SK-N-SH (cell line): ENCODE results near the gene PSMD1. TPM values are rescaled to one million over a fixed set of nuclear protein-coding genes. Genes with fewer than 3 reads are reported as not detected.

Experiments
- CTCF ChIA-PET: fragments of 300-600, 350-600 bp; formaldehyde crosslinking; extraction: SDS; loops from one replicate; lab custom pipeline; 2021; lab: Yijun Ruan, JAX
- POLR2A ChIA-PET: fragments of 350-600 bp; sonication (Branson Sonifier 250); formaldehyde crosslinking; extraction: SDS; loops from one replicate; lab custom pipeline; 2020; ENCODE audit warnings: antibody characterized with exemption, inconsistent platforms; lab: Yijun Ruan, JAX
- DNase-seq: peaks from one replicate; pipeline ENCODE4 v3.0.0; 2012
- H2AFZ ChIP-seq: fragments of 200-600 bp; sonication (generic); 2 replicates; pipeline ENCODE4 v1.8.1; 2016; ENCODE audit warnings: antibody characterized with exemption, mild to moderate bottlenecking, low read depth
- H3F3A ChIP-seq: fragments of 200-600 bp; sonication (generic); replicated peaks from 2 replicates; pipeline ENCODE3; 2016; ENCODE audit warnings: antibody characterized with exemption, mild to moderate bottlenecking; ENCODE audit not compliant: insufficient read depth
- H3K27ac ChIP-seq, 2 experiments: fragments of 200-500 bp in 1 of 2; fragments of 200-600 bp in 1 of 2; sonication (Bioruptor generic) in 1 of 2; sonication (generic), shearing (Covaris generic) in 1 of 2; 2 replicates each; pipeline versions ENCODE4 v1.5.1 to v1.6.1; 2014 to 2016; ENCODE audit warnings: low read depth in 2 of 2, inconsistent platforms in 1 of 2, low read length in 1 of 2, mild to moderate bottlenecking in 1 of 2, mixed read lengths in 1 of 2
- H3K27me3 ChIP-seq: fragments of 200-600 bp; sonication (generic), shearing (Covaris generic); 2 replicates; pipeline ENCODE4 v1.6.1; 2016; ENCODE audit warnings: mixed run types; ENCODE audit not compliant: insufficient read depth
- H3K36me3 ChIP-seq, 2 experiments: fragments of 200-500 bp in 1 of 2; fragments of 200-600 bp in 1 of 2; sonication (Bioruptor generic) in 1 of 2; sonication (generic) in 1 of 2; replicated peaks in 1 of 2; 2 replicates each; pipeline versions ENCODE3 to v1.5.1; 2014 to 2016; ENCODE audit warnings: low read length in 1 of 2, mild to moderate bottlenecking in 1 of 2; ENCODE audit not compliant: insufficient read depth in 2 of 2, control insufficient read depth in 1 of 2
- H3K4me1 ChIP-seq, 2 experiments: fragments of 200-500 bp in 1 of 2; fragments of 200-600 bp in 1 of 2; sonication (Bioruptor generic) in 1 of 2; sonication (generic), shearing (Covaris generic) in 1 of 2; 2 replicates each; pipeline versions ENCODE4 v1.5.1 to v1.6.1; 2014 to 2016; ENCODE audit warnings: low read depth in 1 of 2, low read length in 1 of 2, mixed run types in 1 of 2; ENCODE audit not compliant: insufficient read depth in 2 of 2, control insufficient read depth in 1 of 2
- H3K4me2 ChIP-seq: fragments of 200-600 bp; sonication (generic), shearing (Covaris generic); 2 replicates; pipeline ENCODE4 v1.6.1; 2017; ENCODE audit warnings: mixed run types
- H3K4me3 ChIP-seq, 2 experiments: fragments of 200-500 bp in 1 of 2; fragments of 200-600 bp in 1 of 2; sonication (Bioruptor generic) in 1 of 2; sonication (generic), shearing (Covaris generic) in 1 of 2; 2 replicates each; pipeline versions ENCODE4 v1.5.1 to v1.8.1; 2014 to 2016; ENCODE audit warnings: low read depth in 2 of 2, inconsistent platforms in 1 of 2, low read length in 1 of 2, mild to moderate bottlenecking in 1 of 2, mixed read lengths in 1 of 2, moderate library complexity in 1 of 2
- H3K79me2 ChIP-seq: fragments of 200-600 bp; sonication (generic); 2 replicates; pipeline ENCODE4 v1.8.1; 2017; ENCODE audit warnings: mild to moderate bottlenecking; ENCODE audit not compliant: insufficient read depth
- H3K9ac ChIP-seq: fragments of 200-600 bp; sonication (generic); 2 replicates; pipeline ENCODE4 v1.6.1; 2017; ENCODE audit warnings: mixed run types
- H3K9me2 ChIP-seq: fragments of 200-600 bp; sonication (generic); 2 replicates; pipeline ENCODE4 v1.6.1; 2017; ENCODE audit warnings: mixed run types
- H3K9me3 ChIP-seq: fragments of 200-600 bp; sonication (generic); 2 replicates; pipeline ENCODE4 v1.6.1; 2017; ENCODE audit warnings: mixed run types, mild to moderate bottlenecking, moderate library complexity
- H4K20me1 ChIP-seq: fragments of 200-600 bp; sonication (generic); 2 replicates; pipeline ENCODE4 v1.6.1; 2017; ENCODE audit warnings: mild to moderate bottlenecking, mixed run types; ENCODE audit not compliant: insufficient read depth
- ELF1 ChIP-seq: IDR thresholded peaks from 2 replicates; pipeline ENCODE4 v1.4.0; 2012
- EP300 ChIP-seq, 2 experiments: IDR thresholded peaks; 2 replicates each; pipeline versions ENCODE4 v1.4.0 to v1.6.1; 2012; ENCODE audit warnings: borderline replicate concordance in 1 of 2, low read depth in 1 of 2, low read length in 1 of 2
- EZH2phosphoT487 ChIP-seq: fragments of 200-600 bp; sonication (generic); IDR thresholded peaks from 2 replicates; pipeline ENCODE4 v1.6.1; 2017; ENCODE audit warnings: low read depth, mixed run types, mild to moderate bottlenecking, antibody characterized with exemption, moderate library complexity, borderline replicate concordance
- FOSL2 ChIP-seq: IDR thresholded peaks from 2 replicates; pipeline ENCODE4 v1.4.0; 2012; ENCODE audit warnings: low read depth, mild to moderate bottlenecking, moderate library complexity, borderline replicate concordance
- FOXJ3 ChIP-seq: sonication (generic); formaldehyde crosslinking; IDR thresholded peaks from 2 replicates; pipeline ENCODE4 v1.5.1; 2020; ENCODE audit warnings: mild to moderate bottlenecking, missing genetic modification reagents
- GABPA ChIP-seq: IDR thresholded peaks from 2 replicates; pipeline ENCODE4 v1.4.0; 2012; ENCODE audit warnings: low read depth, mild to moderate bottlenecking
- MEF2A ChIP-seq: IDR thresholded peaks from 2 replicates; pipeline ENCODE4 v1.4.0; 2012; ENCODE audit warnings: low read depth, borderline replicate concordance
- NFIC ChIP-seq: IDR thresholded peaks from 2 replicates; pipeline ENCODE4 v1.4.0; 2012; ENCODE audit warnings: borderline replicate concordance
- NRF1 ChIP-seq: IDR thresholded peaks from 2 replicates; pipeline ENCODE4 v1.6.1; 2012; ENCODE audit warnings: low read depth, mild to moderate bottlenecking, low read length
- POLR2AphosphoS5 ChIP-seq: IDR thresholded peaks from 2 replicates; pipeline ENCODE4 v1.6.1; 2012; ENCODE audit warnings: low read depth, low read length
- RAD21 ChIP-seq: IDR thresholded peaks from 2 replicates; pipeline ENCODE4 v1.6.1; 2012; ENCODE audit warnings: mild to moderate bottlenecking, low read length
- RFX5 ChIP-seq: IDR thresholded peaks from 2 replicates; pipeline ENCODE4 v1.6.1; 2012; ENCODE audit warnings: mild to moderate bottlenecking, improper control_type of control experiment, low read length
- RXRA ChIP-seq: IDR thresholded peaks from 2 replicates; pipeline ENCODE4 v1.4.0; 2012; ENCODE audit warnings: low read depth, mild to moderate bottlenecking, borderline replicate concordance
- SIN3A ChIP-seq: IDR thresholded peaks from 2 replicates; pipeline ENCODE4 v1.6.1; 2012; ENCODE audit warnings: low read depth, mild to moderate bottlenecking, low read length, moderate library complexity, borderline replicate concordance
- TEAD4 ChIP-seq: IDR thresholded peaks from 2 replicates; pipeline ENCODE4 v1.4.0; 2012; ENCODE audit warnings: mild to moderate bottlenecking, borderline replicate concordance; ENCODE audit not compliant: insufficient read depth
- YY1 ChIP-seq: IDR thresholded peaks from 2 replicates; pipeline ENCODE4 v1.4.0; 2012; ENCODE audit warnings: low read depth, mild to moderate bottlenecking
- WGBS: methylation state at CpG from one replicate; pipeline ENCODE4 v1.1.6; 2017; ENCODE audit warnings: low lambda C conversion rate; 5-methylcytosine and 5-hydroxymethylcytosine counted together
- polyA plus RNA-seq, 3 experiments: library from polyadenylated mRNA; depleted of rRNA; stranded (reverse); fragments of >200 nt; gene quantifications; 2 replicates each; pipeline ENCODE4 v1.2.3, GENCODE V29; 2012
- TF ChIP-seq, protein P1 (sequence below): fragments of 150-350 bp; IDR thresholded peaks from 2 replicates; pipeline ENCODE4 v1.6.1; 2016; ENCODE audit warnings: mild to moderate bottlenecking, low read depth, low read length
- TF ChIP-seq, protein P2 (sequence below): fragments of 200-600 bp; sonication (generic); IDR thresholded peaks from 2 replicates; pipeline ENCODE4 v1.6.1; 2017; ENCODE audit warnings: antibody characterized with exemption, mild to moderate bottlenecking, moderate library complexity
- TF ChIP-seq, protein P3 (sequence below): IDR thresholded peaks from 2 replicates; pipeline ENCODE4 v1.6.1; 2012; ENCODE audit warnings: mild to moderate bottlenecking, low read depth, low read length, moderate library complexity
- TF ChIP-seq, protein P4 (sequence below): fragments of 150-350 bp; IDR thresholded peaks from 2 replicates; pipeline ENCODE4 v1.6.1; 2017; ENCODE audit warnings: antibody characterized with exemption, low read length, low read depth, borderline replicate concordance

Gene PSMD1
- polyA plus RNA-seq, 1 of the 3 experiments (the other 2 are of a cell fraction) = 92.3 TPM

DNA sequence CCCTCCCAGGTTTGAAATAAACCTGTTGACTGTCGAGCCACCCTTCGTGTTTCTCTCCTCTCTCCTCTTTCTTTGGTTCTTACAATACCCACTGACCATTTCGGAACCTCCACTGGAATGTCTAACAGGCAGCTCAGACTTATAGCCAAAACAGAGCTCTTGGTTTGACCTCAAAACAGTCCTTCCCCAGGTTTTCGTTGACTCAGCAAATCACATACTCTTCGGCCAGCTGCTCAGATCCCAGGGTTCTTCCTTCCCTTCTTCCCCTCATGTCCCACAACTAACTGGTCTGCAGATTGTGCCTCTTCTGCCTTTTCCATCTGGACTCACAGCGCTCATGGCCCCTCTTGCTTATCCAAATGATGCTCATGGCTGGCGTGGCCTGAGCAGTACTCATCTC is 146.4 kb downstream of the PSMD1 start:
- CTCF ChIA-PET = interaction anchor here (1.3 to 2.2 kb wide), 3 partner anchors 10 to 209 kb away, joined by 4 to 5 read pairs (median 4); no protein-coding TSS in a partner anchor
- Histone ChIP-seq H3K9me2 (no peaks in the 10 kb centered on the region), H4K20me1 (no peaks in the 10 kb centered on the region; the same call in 1 of the 2 replicates), H3K9ac (no peak overlapping the region), H2AFZ (no peak overlapping the region), H3F3A (peaks cover 4% of the 10 kb centered on the region), H3K4me1 (peaks cover 10 to 13% of the 10 kb centered on the region in 2 experiments; a peak in 2 of 4 replicates), H3K36me3 (peaks cover 1 to 5% of the 10 kb centered on the region in 2 experiments), H3K27me3 (no peaks in the 10 kb centered on the region), H3K4me2 (no peak overlapping the region), H3K79me2 (peaks cover 49% of the 10 kb centered on the region), H3K9me3 (no peaks in the 10 kb centered on the region), H3K27ac (no peak overlapping the region), H3K4me3 (no peak overlapping the region)
- WGBS = 94% methylated on average over 7 of the region's 7 CpGs
- POLR2A ChIA-PET = no interaction called here
- no peak for TF ChIP-seq YY1
- no peak for TF ChIP-seq ELF1
- TF ChIP-seq, protein P1, sequence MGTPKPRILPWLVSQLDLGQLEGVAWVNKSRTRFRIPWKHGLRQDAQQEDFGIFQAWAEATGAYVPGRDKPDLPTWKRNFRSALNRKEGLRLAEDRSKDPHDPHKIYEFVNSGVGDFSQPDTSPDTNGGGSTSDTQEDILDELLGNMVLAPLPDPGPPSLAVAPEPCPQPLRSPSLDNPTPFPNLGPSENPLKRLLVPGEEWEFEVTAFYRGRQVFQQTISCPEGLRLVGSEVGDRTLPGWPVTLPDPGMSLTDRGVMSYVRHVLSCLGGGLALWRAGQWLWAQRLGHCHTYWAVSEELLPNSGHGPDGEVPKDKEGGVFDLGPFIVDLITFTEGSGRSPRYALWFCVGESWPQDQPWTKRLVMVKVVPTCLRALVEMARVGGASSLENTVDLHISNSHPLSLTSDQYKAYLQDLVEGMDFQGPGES = no peak
- no peak for TF ChIP-seq RFX5
- TF ChIP-seq EP300 (IDR thresholded peaks at IDR 0.05; ENCODE audit: borderline replicate concordance in 1 of 2, low read depth in 1 of 2, low read length in 1 of 2) = no peak
- no peak for TF ChIP-seq FOSL2
- TF ChIP-seq NFIC = no peak
- no peak for TF ChIP-seq POLR2AphosphoS5
- no peak for TF ChIP-seq FOXJ3 (CRISPR knock-in tag)
- TF ChIP-seq, protein P2, sequence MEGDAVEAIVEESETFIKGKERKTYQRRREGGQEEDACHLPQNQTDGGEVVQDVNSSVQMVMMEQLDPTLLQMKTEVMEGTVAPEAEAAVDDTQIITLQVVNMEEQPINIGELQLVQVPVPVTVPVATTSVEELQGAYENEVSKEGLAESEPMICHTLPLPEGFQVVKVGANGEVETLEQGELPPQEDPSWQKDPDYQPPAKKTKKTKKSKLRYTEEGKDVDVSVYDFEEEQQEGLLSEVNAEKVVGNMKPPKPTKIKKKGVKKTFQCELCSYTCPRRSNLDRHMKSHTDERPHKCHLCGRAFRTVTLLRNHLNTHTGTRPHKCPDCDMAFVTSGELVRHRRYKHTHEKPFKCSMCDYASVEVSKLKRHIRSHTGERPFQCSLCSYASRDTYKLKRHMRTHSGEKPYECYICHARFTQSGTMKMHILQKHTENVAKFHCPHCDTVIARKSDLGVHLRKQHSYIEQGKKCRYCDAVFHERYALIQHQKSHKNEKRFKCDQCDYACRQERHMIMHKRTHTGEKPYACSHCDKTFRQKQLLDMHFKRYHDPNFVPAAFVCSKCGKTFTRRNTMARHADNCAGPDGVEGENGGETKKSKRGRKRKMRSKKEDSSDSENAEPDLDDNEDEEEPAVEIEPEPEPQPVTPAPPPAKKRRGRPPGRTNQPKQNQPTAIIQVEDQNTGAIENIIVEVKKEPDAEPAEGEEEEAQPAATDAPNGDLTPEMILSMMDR = no peak
- TF ChIP-seq GABPA = no peak
- no peak for TF ChIP-seq RAD21
- TF ChIP-seq, protein P3, sequence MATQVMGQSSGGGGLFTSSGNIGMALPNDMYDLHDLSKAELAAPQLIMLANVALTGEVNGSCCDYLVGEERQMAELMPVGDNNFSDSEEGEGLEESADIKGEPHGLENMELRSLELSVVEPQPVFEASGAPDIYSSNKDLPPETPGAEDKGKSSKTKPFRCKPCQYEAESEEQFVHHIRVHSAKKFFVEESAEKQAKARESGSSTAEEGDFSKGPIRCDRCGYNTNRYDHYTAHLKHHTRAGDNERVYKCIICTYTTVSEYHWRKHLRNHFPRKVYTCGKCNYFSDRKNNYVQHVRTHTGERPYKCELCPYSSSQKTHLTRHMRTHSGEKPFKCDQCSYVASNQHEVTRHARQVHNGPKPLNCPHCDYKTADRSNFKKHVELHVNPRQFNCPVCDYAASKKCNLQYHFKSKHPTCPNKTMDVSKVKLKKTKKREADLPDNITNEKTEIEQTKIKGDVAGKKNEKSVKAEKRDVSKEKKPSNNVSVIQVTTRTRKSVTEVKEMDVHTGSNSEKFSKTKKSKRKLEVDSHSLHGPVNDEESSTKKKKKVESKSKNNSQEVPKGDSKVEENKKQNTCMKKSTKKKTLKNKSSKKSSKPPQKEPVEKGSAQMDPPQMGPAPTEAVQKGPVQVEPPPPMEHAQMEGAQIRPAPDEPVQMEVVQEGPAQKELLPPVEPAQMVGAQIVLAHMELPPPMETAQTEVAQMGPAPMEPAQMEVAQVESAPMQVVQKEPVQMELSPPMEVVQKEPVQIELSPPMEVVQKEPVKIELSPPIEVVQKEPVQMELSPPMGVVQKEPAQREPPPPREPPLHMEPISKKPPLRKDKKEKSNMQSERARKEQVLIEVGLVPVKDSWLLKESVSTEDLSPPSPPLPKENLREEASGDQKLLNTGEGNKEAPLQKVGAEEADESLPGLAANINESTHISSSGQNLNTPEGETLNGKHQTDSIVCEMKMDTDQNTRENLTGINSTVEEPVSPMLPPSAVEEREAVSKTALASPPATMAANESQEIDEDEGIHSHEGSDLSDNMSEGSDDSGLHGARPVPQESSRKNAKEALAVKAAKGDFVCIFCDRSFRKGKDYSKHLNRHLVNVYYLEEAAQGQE = no peak
- TF ChIP-seq, protein P4, sequence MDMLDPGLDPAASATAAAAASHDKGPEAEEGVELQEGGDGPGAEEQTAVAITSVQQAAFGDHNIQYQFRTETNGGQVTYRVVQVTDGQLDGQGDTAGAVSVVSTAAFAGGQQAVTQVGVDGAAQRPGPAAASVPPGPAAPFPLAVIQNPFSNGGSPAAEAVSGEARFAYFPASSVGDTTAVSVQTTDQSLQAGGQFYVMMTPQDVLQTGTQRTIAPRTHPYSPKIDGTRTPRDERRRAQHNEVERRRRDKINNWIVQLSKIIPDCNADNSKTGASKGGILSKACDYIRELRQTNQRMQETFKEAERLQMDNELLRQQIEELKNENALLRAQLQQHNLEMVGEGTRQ = no peak
- no peak for TF ChIP-seq TEAD4
- no peak for TF ChIP-seq RXRA
- no peak for TF ChIP-seq NRF1
- no peak for TF ChIP-seq SIN3A
- no peak for TF ChIP-seq MEF2A
- no peak for TF ChIP-seq EZH2phosphoT487
- DNase-seq = no peak
